Testis (tissue), 3 donors: ENCODE data around the gene SDHB. TPM values are rescaled to one million over a fixed set of nuclear protein-coding genes. Genes with fewer than 3 reads are reported as not detected.

ENCODE experiments used
- DNase-seq: peaks from one replicate; pipeline ENCODE4 v3.0.0-alpha.2; 2019
- H3K27ac ChIP-seq, 2 donors: fragments of 200-600 bp; sonication (generic); one replicate each; pipeline ENCODE4 v1.5.1; 2019
- H3K27me3 ChIP-seq: fragments of 200-600 bp; sonication (generic); one replicate; pipeline ENCODE4 v1.5.1; 2019
- H3K36me3 ChIP-seq: fragments of 200-600 bp; sonication (generic); one replicate; pipeline ENCODE4 v1.5.1; 2017; ENCODE audit warnings: low read depth; ENCODE audit errors: missing control alignments
- H3K4me1 ChIP-seq: fragments of 200-600 bp; sonication (generic); one replicate; pipeline ENCODE4 v1.5.1; 2019
- H3K4me3 ChIP-seq, 2 donors: fragments of 200-600 bp; sonication (generic); one replicate each; pipeline ENCODE4 v1.5.1; 2017 to 2019
- H3K9me3 ChIP-seq: fragments of 200-600 bp; sonication (generic); one replicate; pipeline ENCODE4 v1.5.1; 2017
- POLR2A ChIP-seq: fragments of 450-650 bp; IDR thresholded peaks from one replicate; pipeline ENCODE4 v1.6.1; 2017; ENCODE audit warnings: antibody characterized with exemption, mild to moderate bottlenecking, moderate library complexity
- WGBS, 2 donors: methylation state at CpG; one replicate each; pipeline ENCODE4 v1.1.5; 2018; 5-methylcytosine and 5-hydroxymethylcytosine counted together
- intact Hi-C: fragments of 100-400 bp; cut with DNase I; formaldehyde crosslinking; loops from one replicate; pipeline ENCODE4 v1.15.1; 2023; ENCODE audit warnings: low total_unique reads
- polyA plus RNA-seq: library from polyadenylated mRNA; stranded (reverse); fragments of 350-450 nt; fragmentation: Illumina TruSeq; extraction: RNeasy Lipid Tissue Mini Kit (QIAGEN cat#74804); gene quantifications from one replicate; pipeline ENCODE4 v1.2.3, GENCODE V29; 2014; ENCODE audit warnings: low read depth, low replicate concordance; ENCODE audit not compliant: insufficient read depth
- total RNA-seq, 2 donors: library from RNA; depleted of rRNA; stranded (reverse); fragments of >200 nt; gene quantifications; one replicate each; pipeline ENCODE4 v1.2.3, GENCODE V29; 2016
- TF ChIP-seq, protein P1 (sequence below), 3 experiments: fragments of 450-650 bp in 2 of 3; fragments of 200-600 bp in 1 of 3; sonication (generic) in 1 of 3; IDR thresholded peaks; one replicate each; pipeline ENCODE4 v1.5.1; 2016 to 2019; ENCODE audit warnings: antibody characterized with exemption in 3 of 3, mild to moderate bottlenecking in 2 of 3, moderate library complexity in 1 of 3

The SDHB gene
- total and polyA plus RNA-seq, 3 donors from 2014 or later: 96.1 to 160 (median 107) TPM

DNA sequence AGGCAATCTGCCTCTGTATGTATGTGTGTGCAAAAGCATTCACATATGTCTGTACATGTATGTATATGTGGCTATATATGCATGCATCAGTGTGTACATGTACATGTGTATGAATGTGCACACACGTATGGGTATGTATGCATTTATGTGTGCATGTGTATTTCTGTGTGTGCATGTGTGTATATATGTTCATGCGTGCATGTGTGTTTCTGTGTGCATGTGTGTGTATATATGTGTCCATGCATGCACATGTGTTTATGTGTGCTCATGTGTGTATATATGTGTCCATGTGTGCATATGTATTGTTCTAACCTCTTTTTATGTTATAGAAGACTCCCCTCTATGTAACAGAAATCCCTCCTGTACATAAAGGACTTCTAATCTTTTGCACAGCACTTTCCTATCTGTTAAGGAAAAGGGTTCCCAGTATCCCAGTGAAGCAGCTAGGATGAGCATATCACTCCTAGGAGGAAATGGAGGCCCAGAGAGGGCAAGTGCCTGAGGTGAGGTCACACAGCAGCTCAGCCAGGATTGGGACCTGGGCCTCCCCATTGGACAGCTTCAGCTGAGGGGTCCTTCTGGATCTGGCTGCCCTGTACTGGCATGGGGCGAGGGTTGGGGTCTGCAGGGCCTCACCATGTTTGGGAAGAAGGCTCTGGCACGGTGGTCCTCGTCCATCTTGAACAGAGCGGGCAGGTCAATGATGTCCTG lies 15.8 kb upstream of the SDHB start:
- no peaks in the 10 kb centered on the region for H3K36me3 ChIP-seq
- intact Hi-C loops: no loop called here
- 88 to 92% methylated on average over 2 to 6 of the region's 6 CpGs for WGBS, 2 donors
- no peaks in the 10 kb centered on the region for H3K27me3 ChIP-seq
- TF ChIP-seq, protein P1, sequence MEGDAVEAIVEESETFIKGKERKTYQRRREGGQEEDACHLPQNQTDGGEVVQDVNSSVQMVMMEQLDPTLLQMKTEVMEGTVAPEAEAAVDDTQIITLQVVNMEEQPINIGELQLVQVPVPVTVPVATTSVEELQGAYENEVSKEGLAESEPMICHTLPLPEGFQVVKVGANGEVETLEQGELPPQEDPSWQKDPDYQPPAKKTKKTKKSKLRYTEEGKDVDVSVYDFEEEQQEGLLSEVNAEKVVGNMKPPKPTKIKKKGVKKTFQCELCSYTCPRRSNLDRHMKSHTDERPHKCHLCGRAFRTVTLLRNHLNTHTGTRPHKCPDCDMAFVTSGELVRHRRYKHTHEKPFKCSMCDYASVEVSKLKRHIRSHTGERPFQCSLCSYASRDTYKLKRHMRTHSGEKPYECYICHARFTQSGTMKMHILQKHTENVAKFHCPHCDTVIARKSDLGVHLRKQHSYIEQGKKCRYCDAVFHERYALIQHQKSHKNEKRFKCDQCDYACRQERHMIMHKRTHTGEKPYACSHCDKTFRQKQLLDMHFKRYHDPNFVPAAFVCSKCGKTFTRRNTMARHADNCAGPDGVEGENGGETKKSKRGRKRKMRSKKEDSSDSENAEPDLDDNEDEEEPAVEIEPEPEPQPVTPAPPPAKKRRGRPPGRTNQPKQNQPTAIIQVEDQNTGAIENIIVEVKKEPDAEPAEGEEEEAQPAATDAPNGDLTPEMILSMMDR (IDR thresholded peaks at IDR 0.05): no peak
- no peak for TF ChIP-seq POLR2A
- H3K4me3 ChIP-seq: no peak overlapping the region
- no peaks in the 10 kb centered on the region for H3K4me1 ChIP-seq
- no peak for DNase-seq
- H3K9me3 ChIP-seq: no peaks in the 10 kb centered on the region
- H3K27ac ChIP-seq: no peak overlapping the region

DNA sequence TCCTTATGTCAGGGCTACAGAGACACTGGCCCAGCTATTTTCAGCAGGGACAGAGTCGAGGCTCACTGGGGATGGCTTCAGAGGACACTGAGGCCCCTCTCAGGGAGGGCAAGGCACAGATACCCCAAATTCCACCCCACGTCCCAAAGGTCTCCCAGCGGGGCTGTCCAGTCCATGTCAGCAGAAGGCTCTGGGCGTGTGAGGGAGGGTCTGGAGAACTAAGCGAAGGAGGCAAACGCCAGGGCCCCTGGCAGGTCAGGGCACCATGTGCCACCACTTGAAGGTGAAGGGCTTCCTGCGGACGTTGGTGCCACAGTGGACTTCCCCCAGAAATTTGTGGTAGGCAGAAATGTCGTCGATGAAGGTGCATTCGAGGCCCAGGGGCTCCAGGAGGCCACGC lies 15.0 kb upstream of the SDHB start:
- intact Hi-C loops: no loop called here
- H3K4me1 ChIP-seq: no peaks in the 10 kb centered on the region
- WGBS, 2 donors: 75 to 79% methylated on average over 12 of the region's 12 CpGs
- no peaks in the 10 kb centered on the region for H3K27me3 ChIP-seq
- H3K36me3 ChIP-seq: no peaks in the 10 kb centered on the region
- no peaks in the 10 kb centered on the region for H3K9me3 ChIP-seq
- H3K4me3 ChIP-seq: no peak overlapping the region
- no peak for TF ChIP-seq POLR2A
- TF ChIP-seq, protein P1 (IDR thresholded peaks at IDR 0.05): no peak
- no peak for DNase-seq
- no peak overlapping the region for H3K27ac ChIP-seq

DNA sequence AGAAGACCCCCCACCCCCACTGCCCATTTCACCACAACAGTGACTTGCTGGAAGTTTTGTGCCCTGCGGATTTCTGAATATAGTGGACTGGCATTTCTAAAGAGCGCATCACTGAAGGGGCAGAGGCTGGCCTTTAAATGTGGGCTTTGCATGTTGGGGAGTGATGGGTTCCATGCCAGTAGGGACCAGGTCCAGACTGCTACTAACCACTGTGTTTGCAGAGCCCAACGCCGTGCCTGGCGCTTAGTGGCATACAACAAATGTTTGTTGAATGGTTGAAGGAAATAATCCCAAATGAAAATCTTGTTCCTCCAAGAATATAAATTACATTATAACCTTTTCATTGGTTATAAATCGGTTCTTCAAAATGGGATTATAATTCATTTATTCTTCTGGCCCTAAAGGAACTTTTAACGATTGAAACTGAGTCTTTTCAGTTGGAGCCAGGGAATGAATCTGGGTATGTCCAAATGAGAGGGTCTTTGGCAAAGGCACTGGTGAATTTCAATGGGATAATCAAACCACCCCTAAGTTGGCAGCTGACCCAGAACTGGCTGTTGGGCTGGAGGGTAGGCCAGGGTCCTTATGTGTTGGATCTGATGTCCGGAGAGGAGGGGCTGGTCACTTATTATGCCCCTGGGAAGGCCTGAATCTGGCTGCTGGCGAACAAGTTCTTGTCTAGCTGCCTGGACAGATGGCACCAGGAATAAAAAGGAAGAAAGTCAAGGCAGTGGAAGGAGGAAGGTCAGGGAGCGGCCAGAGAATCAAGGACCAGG lies 13.8 kb upstream of the SDHB start:
- intact Hi-C loops: no loop called here
- H3K4me1 ChIP-seq: no peaks in the 10 kb centered on the region
- no peak overlapping the region for H3K4me3 ChIP-seq
- H3K27me3 ChIP-seq: no peaks in the 10 kb centered on the region
- H3K27ac ChIP-seq: no peak overlapping the region
- no peaks in the 10 kb centered on the region for H3K36me3 ChIP-seq
- DNase-seq: no peak
- no peaks in the 10 kb centered on the region for H3K9me3 ChIP-seq
- TF ChIP-seq, protein P1 (IDR thresholded peaks at IDR 0.05): no peak
- no peak for TF ChIP-seq POLR2A
- WGBS, 2 donors: 77 to 86% methylated on average over 10 of the region's 10 CpGs

DNA sequence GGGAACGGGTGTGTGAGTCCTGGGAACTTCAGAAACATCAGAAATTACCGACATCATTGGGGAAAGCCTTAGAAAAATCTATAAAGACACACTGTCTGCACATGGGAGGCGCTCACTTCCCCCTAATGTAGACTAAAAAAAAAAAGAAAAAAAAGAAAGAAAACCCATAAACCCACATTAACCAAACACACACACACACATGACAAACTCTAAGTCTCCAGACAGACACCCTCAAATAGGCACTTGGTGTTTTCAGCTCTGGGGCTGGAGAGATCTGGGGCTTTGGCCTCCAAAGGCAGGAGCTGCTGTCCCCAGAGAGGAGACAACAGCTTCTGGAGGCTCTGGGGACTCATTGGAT lies 13.2 kb upstream of the SDHB start:
- no peak for DNase-seq
- H3K4me3 ChIP-seq: no peak overlapping the region
- WGBS, 2 donors: 83 to 93% methylated on average over 3 of the region's 3 CpGs
- TF ChIP-seq POLR2A: no peak
- TF ChIP-seq, protein P1 (IDR thresholded peaks at IDR 0.05): no peak
- H3K4me1 ChIP-seq: no peaks in the 10 kb centered on the region
- no peaks in the 10 kb centered on the region for H3K36me3 ChIP-seq
- H3K9me3 ChIP-seq: no peaks in the 10 kb centered on the region
- intact Hi-C loops: no loop called here
- H3K27ac ChIP-seq: no peak overlapping the region
- H3K27me3 ChIP-seq: no peaks in the 10 kb centered on the region
